ENCODE measurements around the gene HABP4. TPM values are rescaled to one million over a fixed set of nuclear protein-coding genes. Genes with fewer than 3 reads are reported as not detected.
A peak's percentile ranks its signal among the peaks of the same experiment; 100 is the strongest.
"Not testable (repeated sequence)": the region's sequence is repeated elsewhere in the genome, so short reads cannot be mapped to it uniquely, and the experiment has no call there.

The HABP4 gene
- total RNA-seq, 1 donor from 2014 or later, result 23.1 TPM

DNA sequence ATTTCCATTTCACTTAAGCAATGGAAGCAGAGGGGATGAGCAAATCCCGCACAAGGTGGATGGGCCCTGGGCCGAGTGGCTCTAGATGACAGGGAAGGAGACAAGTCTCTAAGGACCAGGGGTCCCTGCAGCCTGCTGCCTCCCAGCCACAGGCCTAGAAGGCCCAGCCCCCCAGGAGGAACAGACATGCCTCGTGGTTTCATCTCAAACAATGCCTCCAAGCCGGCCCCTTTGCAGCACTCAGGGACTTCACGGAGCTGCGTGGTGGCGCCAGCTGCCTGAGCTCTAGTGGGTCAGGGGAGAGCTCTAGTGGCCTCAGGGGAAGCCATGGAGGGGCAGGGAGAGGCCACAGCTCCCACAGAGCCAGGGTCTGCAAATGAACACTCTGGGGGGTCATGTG lies 48.8 kb downstream of the HABP4 start:
- Histone ChIP-seq H3K9me3 (replicated peaks) (no peaks in the 10 kb centered on the region), H3K27me3 (ENCODE audit: low read depth) (no peaks in the 10 kb centered on the region), H3K27ac (replicated peaks) (no peak overlapping the region), H3K36me3 (peaks cover 6% of the 10 kb centered on the region), H3K4me3 (no peak overlapping the region), H3K4me1 (peaks cover 25% of the 10 kb centered on the region)
- no peak for TF ChIP-seq CTCF (IDR thresholded peaks at IDR 0.05; ENCODE audit: borderline replicate concordance)
- intact Hi-C loops (cut with micrococcal nuclease), result no loop called here
- no peak for DNase-seq

GRCh38 chr9:96499257-96499656 lies 49.3 kb downstream of the HABP4 start:
- Histone ChIP-seq H3K4me1 (peaks cover 25% of the 10 kb centered on the region), H3K4me3 (no peak overlapping the region), H3K27me3 (ENCODE audit: low read depth) (no peaks in the 10 kb centered on the region), H3K36me3 (peaks cover 10% of the 10 kb centered on the region), H3K27ac (replicated peaks) (no peak overlapping the region), H3K9me3 (replicated peaks) (no peaks in the 10 kb centered on the region)
- intact Hi-C loops (cut with micrococcal nuclease), result no loop called here
- no peak for DNase-seq
- TF ChIP-seq CTCF (IDR thresholded peaks at IDR 0.05; ENCODE audit: borderline replicate concordance), result no peak

DNA sequence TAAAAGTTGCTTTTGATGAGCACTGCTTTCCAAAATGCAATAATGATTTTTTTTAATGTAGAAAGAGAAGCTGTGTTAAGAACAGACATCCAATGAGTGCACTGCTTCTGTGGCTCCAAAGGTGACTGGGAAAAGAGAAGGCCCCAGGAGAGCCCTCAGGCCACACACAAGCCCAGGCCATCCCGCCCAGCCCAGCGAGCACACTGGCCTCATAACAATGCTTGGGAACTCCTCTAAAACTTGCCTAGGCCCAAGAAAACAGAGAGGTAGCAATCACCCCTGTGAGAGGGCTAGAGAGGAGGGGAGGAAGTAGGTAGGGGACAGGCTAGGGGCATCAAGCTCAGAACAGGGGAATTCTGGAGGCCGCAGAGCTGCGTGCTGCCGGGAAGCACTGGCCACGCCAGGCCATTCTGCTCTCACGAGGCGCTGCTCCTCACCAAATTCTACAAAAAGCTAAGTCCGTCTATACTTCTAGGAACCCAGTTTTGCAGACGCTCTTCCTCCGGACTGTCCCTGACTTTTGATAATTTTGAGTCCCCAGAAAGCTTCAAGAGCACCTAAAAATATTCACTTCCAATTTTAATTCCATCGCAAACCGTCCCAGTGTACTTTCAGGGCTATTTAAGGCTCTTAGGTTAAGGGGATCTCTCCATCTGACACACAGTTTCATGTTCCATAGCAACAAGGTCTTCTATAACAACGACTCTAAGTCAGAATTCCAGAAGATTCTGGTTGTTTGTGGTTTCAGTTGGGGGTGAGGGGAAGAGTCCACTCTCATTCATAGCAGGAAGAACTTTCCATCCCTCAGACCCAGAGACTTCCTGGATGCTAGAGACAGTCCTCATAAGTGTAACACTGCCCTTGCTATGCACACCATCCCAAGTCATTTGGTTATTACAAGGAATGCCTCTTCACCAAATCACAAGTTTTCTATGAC lies 51.0 kb downstream of the HABP4 start:
- DNase-seq, result no peak
- Histone ChIP-seq H3K4me1 (peaks cover 34% of the 10 kb centered on the region), H3K4me3 (no peak overlapping the region), H3K36me3 (peaks cover 4% of the 10 kb centered on the region), H3K27ac (replicated peaks) (no peak overlapping the region), H3K27me3 (ENCODE audit: low read depth) (no peaks in the 10 kb centered on the region), H3K9me3 (replicated peaks) (no peaks in the 10 kb centered on the region)
- intact Hi-C loops (cut with micrococcal nuclease), result no loop called here
- no peak for TF ChIP-seq CTCF (IDR thresholded peaks at IDR 0.05; ENCODE audit: borderline replicate concordance)

DNA sequence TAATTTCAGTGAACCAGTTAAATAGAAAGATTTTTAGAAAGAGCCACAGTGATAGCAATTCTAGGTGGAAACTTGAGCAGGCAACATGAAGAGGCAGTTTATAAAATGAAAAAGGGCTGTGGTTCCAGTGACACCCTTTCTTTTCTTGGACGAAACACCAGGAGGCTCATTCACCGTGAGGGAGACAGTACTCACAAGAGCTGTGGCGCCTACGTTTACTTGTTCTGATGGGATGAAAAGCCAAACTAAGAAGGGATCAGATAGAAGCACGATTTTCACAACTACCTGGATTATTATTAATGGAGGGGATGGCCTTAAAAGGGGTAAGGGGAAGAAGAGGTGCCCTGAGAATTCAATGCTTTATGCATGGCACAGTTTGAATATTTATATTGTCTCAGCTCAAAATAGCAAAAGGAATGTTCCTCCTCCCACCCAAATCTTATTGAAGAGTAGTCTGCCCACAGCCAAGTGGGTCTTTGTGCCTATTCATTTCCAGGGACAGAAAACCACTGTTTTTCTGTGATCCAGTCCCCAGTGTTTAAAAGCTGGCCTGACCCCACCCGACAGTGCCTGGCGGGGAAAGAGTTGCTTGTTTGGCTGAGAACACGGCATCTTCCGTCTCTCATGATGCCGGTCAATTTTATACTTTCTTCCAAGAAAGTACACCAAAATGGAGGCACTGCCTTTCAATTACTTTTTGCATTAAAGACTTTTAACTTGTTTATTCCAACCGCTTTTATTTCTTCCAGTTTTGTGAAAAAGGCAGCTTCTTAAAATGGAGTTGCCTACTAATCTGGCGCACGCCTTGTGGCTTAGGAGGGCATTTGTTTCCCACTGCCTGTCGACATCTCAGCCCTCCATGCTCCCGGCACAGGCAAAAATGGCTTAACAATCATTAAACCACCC lies 51.9 kb downstream of the HABP4 start:
- TF ChIP-seq CTCF (IDR thresholded peaks at IDR 0.05; ENCODE audit: borderline replicate concordance), result no peak
- H3K4me3 ChIP-seq, result no peak overlapping the region
- peaks cover 4% of the 10 kb centered on the region for H3K36me3 ChIP-seq
- peaks cover 34% of the 10 kb centered on the region for H3K4me1 ChIP-seq
- no peak for DNase-seq
- intact Hi-C loops (cut with micrococcal nuclease), result no loop called here
- H3K9me3 ChIP-seq (replicated peaks), result no peaks in the 10 kb centered on the region
- peak overlapping the region; percentile 5 for H3K27ac ChIP-seq (replicated peaks)
- H3K27me3 ChIP-seq (ENCODE audit: low read depth), result no peaks in the 10 kb centered on the region

DNA sequence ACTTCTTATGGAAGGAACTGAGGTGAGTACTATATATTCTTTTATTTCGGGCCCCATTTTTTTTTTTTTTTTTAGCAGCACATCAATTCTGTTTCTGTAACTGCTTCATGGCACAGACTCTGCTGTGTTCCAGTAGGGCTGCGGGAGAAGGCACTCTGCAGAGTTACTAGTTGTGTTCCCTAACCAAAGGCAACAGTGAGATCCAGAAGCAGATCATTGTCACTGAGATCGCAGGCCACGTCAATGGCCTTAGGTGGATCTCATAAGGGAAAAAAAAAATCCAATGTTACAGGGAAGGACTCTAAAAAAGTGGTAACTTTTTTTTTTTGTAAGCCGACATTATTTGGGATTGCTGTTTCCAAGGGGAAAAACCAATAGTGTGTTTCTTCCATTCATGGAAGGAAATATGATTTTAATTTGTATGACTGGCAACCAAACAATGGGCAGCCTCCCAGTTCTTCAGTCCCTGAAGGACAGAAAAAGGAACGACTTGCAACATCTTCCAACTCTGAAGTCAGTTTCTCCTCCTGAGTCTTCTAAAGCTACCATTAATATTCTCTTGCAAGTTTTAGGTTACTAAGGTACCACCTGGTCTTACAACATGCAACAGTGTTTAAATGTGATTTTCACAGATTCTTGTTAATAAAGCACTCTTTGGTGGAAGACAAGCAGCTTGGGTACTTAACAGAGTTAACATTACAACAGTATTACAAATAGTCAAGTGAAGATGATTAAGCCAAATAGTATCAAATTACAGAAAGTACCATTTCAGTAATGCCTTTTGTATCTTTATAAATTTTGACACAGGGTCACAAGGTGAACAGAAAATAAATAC lies 52.8 kb downstream of the HABP4 start:
- intact Hi-C loops (cut with micrococcal nuclease), result no loop called here
- Histone ChIP-seq H3K27ac (replicated peaks) (peak overlapping the region; percentile 19), H3K9me3 (replicated peaks) (no peaks in the 10 kb centered on the region), H3K27me3 (ENCODE audit: low read depth) (no peaks in the 10 kb centered on the region), H3K4me3 (no peak overlapping the region), H3K4me1 (peaks cover 38% of the 10 kb centered on the region), H3K36me3 (peaks cover 4% of the 10 kb centered on the region)
- TF ChIP-seq CTCF (IDR thresholded peaks at IDR 0.05; ENCODE audit: borderline replicate concordance), result no peak
- DNase-seq, result no peak

DNA sequence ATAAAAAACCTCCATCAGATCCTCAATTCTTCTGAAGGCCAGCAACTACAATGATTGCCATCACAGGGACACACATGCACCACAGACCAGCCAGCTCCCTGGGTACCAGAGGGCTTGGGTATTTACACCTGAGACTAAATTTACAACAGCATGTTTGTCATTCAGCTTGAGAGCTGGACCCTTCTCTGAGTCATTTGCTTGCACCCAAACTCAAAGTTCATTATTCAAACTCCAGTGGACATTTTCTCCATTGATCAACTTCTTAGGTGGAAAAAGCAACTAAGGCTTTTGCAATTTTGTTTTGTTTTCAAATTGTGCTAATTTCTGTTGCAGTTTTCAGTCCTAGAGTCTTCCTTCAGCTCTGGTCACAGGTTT lies 53.4 kb downstream of the HABP4 start:
- intact Hi-C loops (cut with micrococcal nuclease); H3K27me3 ChIP-seq (ENCODE audit: low read depth); H3K4me3 ChIP-seq; H3K9me3 ChIP-seq (replicated peaks); DNase-seq; H3K36me3 ChIP-seq: not testable (repeated sequence)
- Histone ChIP-seq H3K4me1 (peaks cover 44% of the 10 kb centered on the region), H3K27ac (replicated peaks) (peak overlapping the region; percentile 19)
